Non-pigmented ciliary epithelial cell (primary cell): Measurements from ENCODE around the gene VIL1.

Experiments
- DNase-seq: peaks from one replicate; pipeline ENCODE4 v3.0.0-alpha.2; 2010; ENCODE audit warnings: low read depth

VIL1 gene

DNA sequence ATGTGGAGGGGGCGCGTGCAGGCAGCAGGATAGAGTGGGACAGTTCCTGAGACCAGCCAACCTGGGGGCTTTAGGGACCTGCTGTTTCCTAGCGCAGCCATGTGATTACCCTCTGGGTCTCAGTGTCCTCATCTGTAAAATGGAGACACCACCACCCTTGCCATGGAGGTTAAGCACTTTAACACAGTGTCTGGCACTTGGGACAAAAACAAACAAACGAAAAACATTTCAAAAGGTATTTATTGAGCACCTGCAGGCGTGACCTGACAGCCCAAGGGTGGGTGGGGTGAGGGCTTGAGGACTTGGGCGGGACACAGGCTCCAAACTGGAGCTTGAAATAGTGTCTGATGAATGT is 23.9 kb upstream of the VIL1 start:
- no peak for DNase-seq

DNA sequence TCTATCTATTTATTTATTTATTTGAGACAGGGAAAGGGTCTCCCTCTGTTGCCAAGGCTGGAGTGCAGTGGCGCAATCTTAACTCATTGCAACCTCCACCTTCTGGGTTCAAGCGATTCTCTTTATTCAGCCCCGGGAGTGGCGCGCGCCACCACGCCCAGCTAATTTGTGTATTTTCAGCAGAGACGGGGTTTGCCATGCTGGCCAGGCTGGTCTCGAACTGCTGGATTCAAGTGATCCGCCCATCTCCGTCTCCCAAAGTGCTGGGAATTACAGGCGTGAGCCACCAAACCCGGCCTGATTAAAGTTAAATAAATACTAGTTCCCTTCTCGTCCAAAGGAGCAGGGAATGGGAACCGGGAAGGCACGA is 23.5 kb upstream of the VIL1 start:
- no peak for DNase-seq

DNA sequence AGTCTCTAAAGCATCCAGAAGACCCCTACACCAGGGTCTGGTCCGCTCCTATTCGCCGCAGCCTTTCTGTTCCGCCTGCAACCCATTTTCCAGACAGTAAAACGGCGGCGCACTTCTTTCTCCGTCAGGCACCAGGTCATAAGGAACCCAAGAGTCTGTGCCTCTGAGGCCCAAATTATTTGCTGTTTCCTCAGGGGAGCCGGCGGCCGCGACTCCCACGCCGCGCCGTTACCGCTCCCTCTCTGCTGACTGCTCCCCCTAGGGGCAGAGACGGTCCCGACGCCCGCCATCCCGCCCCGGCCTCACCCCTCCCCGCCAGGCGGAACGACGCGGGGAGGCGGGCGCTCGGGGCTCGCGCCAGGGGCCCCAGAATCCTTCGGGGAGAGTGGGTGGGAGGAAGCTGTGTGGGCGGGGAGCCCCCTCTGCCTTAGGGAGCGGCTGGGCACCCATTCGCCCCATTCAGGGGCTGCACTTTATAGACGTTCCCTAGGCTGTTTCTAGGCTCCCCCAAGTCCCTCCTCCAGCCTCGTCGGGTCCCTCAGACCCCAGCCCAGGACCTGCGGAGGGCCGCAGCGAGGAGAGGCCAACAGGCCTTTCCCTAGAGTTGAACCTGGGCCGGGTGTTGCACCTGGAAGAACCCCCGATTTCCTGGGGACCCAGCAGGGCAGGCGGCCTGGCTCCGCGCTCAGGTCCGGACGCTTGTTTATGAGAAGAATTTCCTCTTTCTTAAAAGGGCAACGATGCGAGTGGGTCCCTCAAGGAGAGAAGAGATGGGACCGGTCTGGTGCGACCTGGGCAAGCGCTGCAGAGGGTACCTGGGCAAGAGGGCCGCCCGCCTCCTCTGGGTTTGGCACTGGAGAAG is 22.9 kb upstream of the VIL1 start:
- no peak for DNase-seq

DNA sequence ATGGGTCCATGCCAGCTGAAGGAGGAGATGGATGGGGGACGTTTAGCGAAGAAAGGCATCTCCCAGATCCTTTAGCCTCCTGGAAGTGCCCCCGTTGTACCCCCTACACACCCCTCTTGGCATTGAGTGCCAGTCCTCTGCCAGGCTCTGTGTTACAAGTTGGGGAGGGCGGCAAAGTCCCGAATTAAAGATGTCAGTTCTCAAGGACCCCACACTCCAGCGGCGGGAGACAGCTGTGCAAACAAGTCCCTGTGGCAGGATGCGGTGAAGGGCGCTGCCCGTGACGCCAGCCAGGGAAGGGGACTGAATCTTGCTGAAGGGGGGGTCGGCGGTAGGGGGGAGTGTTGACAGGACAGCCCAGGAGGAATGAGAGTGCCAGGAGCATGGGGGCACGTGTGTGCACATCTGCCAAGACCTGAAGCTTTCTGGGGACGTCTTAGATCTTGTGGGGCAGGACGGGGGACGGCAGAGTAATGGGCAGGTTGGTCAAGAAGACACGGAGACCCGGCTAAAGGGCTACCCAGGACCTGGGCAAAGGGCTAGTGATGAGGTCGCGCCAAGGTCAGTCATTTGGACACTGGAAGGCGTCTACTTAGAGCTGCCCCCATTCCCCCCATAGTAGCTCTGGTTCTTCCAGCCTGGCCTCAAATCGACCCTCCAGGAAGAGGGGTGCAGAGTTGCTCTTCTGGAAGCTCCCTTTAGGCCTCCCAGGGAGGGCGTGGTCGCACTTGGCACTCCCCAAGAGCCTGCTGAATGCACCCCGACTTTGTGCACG is 22.0 kb upstream of the VIL1 start:
- DNase-seq = no peak

GRCh38 chr2:218397463-218397819 is 21.5 kb upstream of the VIL1 start:
- DNase-seq = no peak

DNA sequence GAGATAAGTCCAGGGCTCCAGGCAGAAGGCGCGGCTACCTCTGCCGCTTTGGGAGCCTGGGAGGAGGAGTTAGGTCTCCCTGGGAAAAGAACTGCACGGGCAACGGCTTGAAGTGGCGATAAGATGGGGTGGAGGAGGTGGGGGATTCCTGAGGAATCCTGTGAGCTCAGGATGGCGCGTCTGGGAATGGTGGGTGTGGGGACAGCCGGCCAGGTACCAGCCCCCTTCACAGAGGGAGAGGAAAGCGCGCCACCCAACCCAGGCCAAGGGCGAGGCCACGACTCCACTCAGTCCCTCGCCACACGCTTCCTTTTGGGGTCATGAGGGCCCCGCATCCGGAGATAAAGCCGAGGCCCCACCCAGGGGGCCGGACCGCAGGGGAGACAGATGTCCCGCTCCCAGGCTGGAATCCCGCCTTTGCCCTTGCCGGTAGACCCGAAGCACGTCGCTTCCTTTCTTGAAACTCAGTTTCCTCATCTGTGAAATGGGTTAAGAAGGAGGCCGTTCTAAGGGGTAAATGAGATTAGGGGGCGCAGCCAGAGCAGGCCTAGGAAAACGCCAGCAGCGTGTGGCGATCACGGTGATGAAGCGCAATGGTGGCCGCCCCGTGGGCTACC is 21.0 kb upstream of the VIL1 start:
- no peak for DNase-seq

DNA sequence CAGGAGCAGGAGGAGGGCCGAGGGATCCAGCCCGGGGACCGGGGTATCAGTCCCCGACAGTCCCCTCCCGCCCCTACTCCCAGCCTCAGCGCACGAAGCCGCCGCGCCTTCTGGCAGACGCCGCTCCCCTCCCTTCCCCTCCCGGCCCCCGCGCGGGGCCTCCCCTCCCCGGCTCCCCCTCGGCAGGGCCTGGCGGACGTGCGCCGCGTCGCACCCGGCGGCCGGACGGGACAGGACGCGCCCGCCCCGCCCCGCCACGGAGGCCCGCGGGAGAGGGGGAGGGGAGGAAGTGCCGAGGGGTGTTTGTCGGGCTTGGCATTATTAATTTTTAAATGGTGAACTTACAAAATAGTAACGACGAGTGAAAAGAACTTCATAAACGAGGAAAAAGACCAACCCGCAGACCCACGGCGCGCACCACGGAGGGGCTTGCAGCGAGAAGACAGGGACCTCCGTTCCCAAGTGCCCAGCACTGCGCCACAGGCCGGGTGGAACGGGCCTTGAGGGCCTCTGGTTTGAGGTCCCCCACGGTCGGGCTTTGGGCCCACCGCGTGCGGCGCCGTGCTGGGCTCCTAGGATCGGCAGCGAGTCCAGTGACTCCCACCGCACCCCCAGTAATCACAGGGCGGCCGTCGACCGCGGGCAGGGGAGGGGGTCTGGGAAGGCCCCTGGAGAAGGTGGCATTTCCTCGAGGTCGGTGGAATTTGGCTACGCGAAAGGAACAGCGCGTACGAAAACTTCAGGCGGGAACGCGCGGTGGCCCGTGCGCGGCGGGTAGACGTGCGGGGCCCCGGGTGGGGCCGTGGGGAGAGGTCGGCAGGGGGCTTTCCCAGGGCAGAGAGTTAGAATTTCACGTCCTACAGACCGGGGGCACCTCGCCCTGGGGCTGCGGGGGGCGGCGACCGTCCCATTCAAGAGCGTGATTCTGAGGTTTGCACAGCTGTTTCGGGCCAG is 20.2 kb upstream of the VIL1 start:
- no peak for DNase-seq

DNA sequence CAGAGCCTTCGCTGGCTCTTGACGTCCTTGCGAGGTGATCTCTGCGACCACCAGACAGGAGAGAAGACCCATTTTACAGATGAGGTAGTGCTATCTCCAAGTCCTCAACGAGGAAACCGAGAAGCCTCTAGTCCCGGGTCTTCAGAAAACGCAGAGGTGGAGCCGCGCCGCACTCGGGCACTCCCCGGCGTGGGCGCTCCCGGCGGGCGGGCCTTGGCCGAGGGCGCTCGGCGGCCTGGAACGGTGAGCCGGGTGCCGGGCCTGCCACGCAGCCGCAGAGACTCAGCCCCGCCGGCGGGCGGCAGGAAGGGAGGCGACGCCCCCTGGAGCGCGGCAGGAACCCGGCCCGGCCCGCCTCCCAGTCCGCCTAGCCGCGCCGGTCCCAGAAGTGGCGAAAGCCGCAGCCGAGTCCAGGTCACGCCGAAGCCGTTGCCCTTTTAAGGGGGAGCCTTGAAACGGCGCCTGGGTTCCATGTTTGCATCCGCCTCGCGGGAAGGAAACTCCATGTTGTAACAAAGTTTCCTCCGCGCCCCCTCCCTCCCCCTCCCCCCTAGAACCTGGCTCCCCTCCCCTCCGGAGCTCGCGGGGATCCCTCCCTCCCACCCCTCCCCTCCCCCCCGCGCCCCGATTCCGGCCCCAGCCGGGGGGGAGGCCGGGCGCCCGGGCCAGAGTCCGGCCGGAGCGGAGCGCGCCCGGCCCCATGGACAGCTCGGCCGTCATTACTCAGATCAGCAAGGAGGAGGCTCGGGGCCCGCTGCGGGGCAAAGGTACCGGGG is 19.3 kb upstream of the VIL1 start, which contains the start of gene CTDSP1:
CTDSP1 (plus strand) TSS at position 478 of the 776 bp plus-strand sequence; CDS start at position 701, 223 bp downstream.
- no peak for DNase-seq

DNA sequence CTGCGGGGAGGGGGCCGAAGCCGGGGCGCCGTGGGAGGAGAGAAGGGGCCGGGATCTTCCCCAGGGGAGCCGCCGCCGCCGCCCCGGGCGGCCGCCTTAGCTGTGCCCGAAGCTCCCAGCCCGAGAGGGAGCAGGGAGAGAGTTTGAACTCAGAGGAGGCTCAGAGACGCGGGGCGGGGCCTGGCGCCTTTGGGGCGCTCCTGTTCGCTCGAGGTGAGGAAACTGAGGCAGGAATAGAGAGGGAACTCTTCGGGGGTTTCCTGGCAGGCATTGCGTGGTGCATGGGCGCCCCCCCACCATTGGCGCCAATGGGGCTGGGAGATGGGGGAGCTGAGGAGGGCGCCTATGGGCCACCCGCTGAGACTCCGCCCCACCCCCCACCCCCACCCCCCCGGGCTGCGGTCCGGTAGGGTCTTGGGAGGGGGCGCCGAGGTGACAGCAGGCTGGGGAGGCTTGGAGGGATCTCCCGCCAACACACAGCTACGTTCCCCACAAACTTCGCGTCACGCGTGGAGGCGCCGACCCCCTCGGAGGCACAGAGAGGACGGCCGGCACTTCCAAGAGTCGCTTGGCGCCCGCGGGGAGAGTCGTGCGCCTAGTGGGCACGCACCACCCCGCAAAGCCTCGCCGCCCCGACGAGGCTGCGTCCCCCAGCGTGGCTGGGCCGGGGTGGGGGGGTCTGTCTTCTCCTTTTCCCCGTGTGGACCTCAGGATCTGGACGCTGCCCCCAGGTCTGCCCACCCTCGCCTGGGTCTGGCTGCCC is 18.6 kb upstream of the VIL1 start:
- DNase-seq = no peak

GRCh38 chr2:218400930-218401881 is 17.7 kb upstream of the VIL1 start:
- no peak for DNase-seq

GRCh38 chr2:218401890-218402289 is 17.0 kb upstream of the VIL1 start:
- no peak for DNase-seq

DNA sequence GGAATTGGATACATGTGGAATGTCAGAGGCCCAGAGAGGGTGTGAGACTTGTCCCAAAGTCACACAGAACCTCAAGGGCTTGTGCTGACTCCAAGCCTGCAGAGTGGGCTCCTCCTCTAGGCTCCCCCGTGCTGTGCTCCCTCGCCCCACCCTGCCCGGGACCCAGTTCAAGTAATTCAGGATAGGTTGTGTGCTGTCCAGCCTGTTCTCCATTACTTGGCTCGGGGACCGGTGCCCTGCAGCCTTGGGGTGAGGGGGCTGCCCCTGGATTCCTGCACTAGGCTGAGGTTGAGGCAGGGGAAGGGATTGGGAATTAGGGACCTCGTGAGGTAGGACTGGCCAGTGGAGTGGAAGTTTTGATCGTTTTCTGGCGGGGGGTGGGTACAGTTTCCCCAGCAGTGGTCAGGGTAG is 16.4 kb upstream of the VIL1 start:
- no peak for DNase-seq

GRCh38 chr2:218402911-218403411 is 16.0 kb upstream of the VIL1 start:
- no peak for DNase-seq

GRCh38 chr2:218403810-218404209 is 15.1 kb upstream of the VIL1 start:
- no peak for DNase-seq

- no peak for DNase-seq
Measured at GRCh38 chr2:218404351-218405085, 14.4 kb upstream of the VIL1 start.

- DNase-seq = no peak
Measured at GRCh38 chr2:218405086-218405745, 13.7 kb upstream of the VIL1 start.

DNA sequence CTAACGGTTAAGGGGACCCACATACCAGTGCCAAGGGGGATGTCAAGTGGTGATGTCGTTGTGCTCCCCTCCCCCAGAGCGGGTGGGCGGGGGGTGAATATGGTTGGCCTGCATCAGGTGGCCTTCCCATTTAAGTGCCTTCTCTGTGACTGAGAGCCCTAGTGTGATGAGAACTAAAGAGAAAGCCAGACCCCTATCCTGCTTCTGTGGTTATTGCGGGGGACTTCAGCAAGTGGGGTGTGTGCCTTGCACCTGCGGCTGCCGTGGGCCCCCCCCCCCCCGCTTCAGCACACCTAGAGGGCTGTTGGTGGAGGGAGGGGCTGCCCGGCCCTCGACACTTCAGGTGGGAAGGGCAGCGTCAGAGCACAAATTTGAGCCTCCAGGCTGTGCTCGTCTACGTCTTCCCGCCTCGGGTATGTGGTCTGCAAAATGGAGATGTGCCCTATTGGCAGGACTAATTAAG is 13.1 kb upstream of the VIL1 start:
- DNase-seq = no peak
